Stimulated activated naive CD8-positive, alpha-beta T cell treated with anti-CD3 and anti-CD28 coated beads, Interleukin-15, amount 100 ng/mL, for 72 hours (primary cell): ENCODE measurements around the gene FAM170B.
A peak's percentile ranks its signal among the peaks of the same experiment; 100 is the strongest.

Experiments
- ATAC-seq: fragments of 150-1000 bp; cut with Tn5 transposase; 2 replicates; pipeline ENCODE4 v1.10.0; 2021; ENCODE audit warnings: mild to moderate bottlenecking, moderate library complexity
- DNase-seq, 2 donors: peaks; one replicate each; pipeline ENCODE4 v3.0.0; 2021 to 2022
- H3K27ac Mint-ChIP-seq, 2 donors: one replicate each; pipeline ENCODE4 v1.8.0; 2022; ENCODE audit warnings: mild to moderate bottlenecking in 2 of 2, mixed read lengths in 2 of 2, moderate library complexity in 2 of 2
- H3K27me3 Mint-ChIP-seq: one replicate; pipeline ENCODE4 v1.8.0; 2022; ENCODE audit warnings: mixed read lengths
- H3K4me1 Mint-ChIP-seq: one replicate; pipeline ENCODE4 v1.8.0; 2022; ENCODE audit warnings: mild to moderate bottlenecking, mixed read lengths
- H3K4me3 Mint-ChIP-seq, 2 donors: one replicate each; pipeline ENCODE4 v1.8.0; 2022; ENCODE audit warnings: mild to moderate bottlenecking in 2 of 2, mixed read lengths in 2 of 2, moderate library complexity in 1 of 2
- H3K9me3 Mint-ChIP-seq, 2 donors: one replicate each; pipeline ENCODE4 v1.8.0; 2022; ENCODE audit warnings: mixed read lengths in 2 of 2

FAM170B gene

GRCh38 chr10:49172777-49173132 lies 38.9 kb upstream of the FAM170B start:
- Mint-ChIP-seq H3K27me3 (peaks cover 16% of the 10 kb centered on the region), H3K9me3 (no peaks in the 10 kb centered on the region), H3K4me3 (no peak overlapping the region), H3K27ac (no peak overlapping the region), H3K4me1 (peaks cover 18% of the 10 kb centered on the region)
- DNase-seq (no peak), ATAC-seq (no peak)

- peaks cover 12% of the 10 kb centered on the region for H3K4me1 Mint-ChIP-seq
- no peaks in the 10 kb centered on the region for H3K9me3 Mint-ChIP-seq
- ATAC-seq (no peak), DNase-seq (no peak)
- H3K27ac Mint-ChIP-seq = peak overlapping the region in 1 of 2 donors; percentile 61
- H3K27me3 Mint-ChIP-seq = peaks cover 16% of the 10 kb centered on the region
- H3K4me3 Mint-ChIP-seq = no peak overlapping the region
These were observed 38.4 kb upstream of the FAM170B start for GRCh38 chr10:49172061-49172776.

GRCh38 chr10:49171326-49172060 lies 37.7 kb upstream of the FAM170B start:
- Mint-ChIP-seq H3K27me3 (peaks cover 16% of the 10 kb centered on the region), H3K4me1 (peaks cover 5% of the 10 kb centered on the region), H3K4me3 (no peak overlapping the region), H3K27ac (no peak overlapping the region), H3K9me3 (no peaks in the 10 kb centered on the region)
- DNase-seq (no peak), ATAC-seq (no peak)

GRCh38 chr10:49170632-49171325 lies 37.0 kb upstream of the FAM170B start:
- Mint-ChIP-seq H3K9me3 (no peaks in the 10 kb centered on the region), H3K27me3 (peaks cover 16% of the 10 kb centered on the region), H3K4me1 (no peaks in the 10 kb centered on the region), H3K27ac (peak overlapping the region in 1 of 2 donors; percentile 37), H3K4me3 (no peak overlapping the region)
- ATAC-seq (no peak), DNase-seq (no peak)

- no peak for DNase-seq
- peaks cover 2% of the 10 kb centered on the region for H3K4me1 Mint-ChIP-seq
- ATAC-seq = no peak
- no peak overlapping the region for H3K4me3 Mint-ChIP-seq
- H3K9me3 Mint-ChIP-seq = no peaks in the 10 kb centered on the region
- H3K27me3 Mint-ChIP-seq = peaks cover 10% of the 10 kb centered on the region
- no peak overlapping the region for H3K27ac Mint-ChIP-seq
These were observed 36.0 kb upstream of the FAM170B start for GRCh38 chr10:49169776-49170175.

GRCh38 chr10:49168831-49169500 lies 35.1 kb upstream of the FAM170B start:
- H3K4me3 Mint-ChIP-seq = no peak overlapping the region
- H3K27me3 Mint-ChIP-seq = peaks cover 11% of the 10 kb centered on the region
- no peaks in the 10 kb centered on the region for H3K9me3 Mint-ChIP-seq
- DNase-seq (no peak), ATAC-seq (no peak)
- no peak overlapping the region for H3K27ac Mint-ChIP-seq
- H3K4me1 Mint-ChIP-seq = peaks cover 8% of the 10 kb centered on the region

GRCh38 chr10:49168171-49168540 lies 34.3 kb upstream of the FAM170B start:
- H3K4me1 Mint-ChIP-seq = peaks cover 8% of the 10 kb centered on the region
- H3K27ac Mint-ChIP-seq = no peak overlapping the region
- DNase-seq (no peak), ATAC-seq (no peak)
- no peak overlapping the region for H3K4me3 Mint-ChIP-seq
- peaks cover 12% of the 10 kb centered on the region for H3K27me3 Mint-ChIP-seq
- H3K9me3 Mint-ChIP-seq = no peaks in the 10 kb centered on the region

GRCh38 chr10:49167425-49168170 lies 33.8 kb upstream of the FAM170B start:
- Mint-ChIP-seq H3K4me3 (no peak overlapping the region), H3K27me3 (peaks cover 12% of the 10 kb centered on the region), H3K9me3 (no peaks in the 10 kb centered on the region), H3K27ac (peak overlapping the region in 1 of 2 donors; percentile 36), H3K4me1 (peaks cover 8% of the 10 kb centered on the region)
- no peak for ATAC-seq
- no peak for DNase-seq

GRCh38 chr10:49166484-49167400 lies 32.9 kb upstream of the FAM170B start:
- DNase-seq (no peak), ATAC-seq (no peak)
- H3K4me3 Mint-ChIP-seq = no peak overlapping the region
- peak overlapping the region in 1 of 2 donors; percentile 17 for H3K27ac Mint-ChIP-seq
- peaks cover 8% of the 10 kb centered on the region for H3K4me1 Mint-ChIP-seq
- H3K27me3 Mint-ChIP-seq = peaks cover 17% of the 10 kb centered on the region
- no peaks in the 10 kb centered on the region for H3K9me3 Mint-ChIP-seq

- Mint-ChIP-seq H3K27ac (no peak overlapping the region), H3K4me1 (peaks cover 8% of the 10 kb centered on the region)
- no peak for ATAC-seq
These were observed 32.1 kb upstream of the FAM170B start for GRCh38 chr10:49165821-49166483.

GRCh38 chr10:49165259-49165658 lies 31.4 kb upstream of the FAM170B start:
- H3K9me3 Mint-ChIP-seq = no peaks in the 10 kb centered on the region
- ATAC-seq = no peak
- no peak for DNase-seq
- no peak overlapping the region for H3K4me3 Mint-ChIP-seq
- peaks cover 8% of the 10 kb centered on the region for H3K4me1 Mint-ChIP-seq
- peaks cover 22% of the 10 kb centered on the region for H3K27me3 Mint-ChIP-seq
- H3K27ac Mint-ChIP-seq = peak overlapping the region in 1 of 2 donors; percentile 7

More at GRCh38 chr10:49165821-49166483, 32.1 kb upstream of the FAM170B start:
- peaks cover 22% of the 10 kb centered on the region for H3K27me3 Mint-ChIP-seq
- no peak overlapping the region for H3K4me3 Mint-ChIP-seq
- no peaks in the 10 kb centered on the region for H3K9me3 Mint-ChIP-seq
- DNase-seq = no peak

GRCh38 chr10:49164559-49165188 lies 30.9 kb upstream of the FAM170B start:
- peaks cover 22% of the 10 kb centered on the region for H3K27me3 Mint-ChIP-seq
- H3K9me3 Mint-ChIP-seq = no peaks in the 10 kb centered on the region
- peaks cover 8% of the 10 kb centered on the region for H3K4me1 Mint-ChIP-seq
- no peak overlapping the region for H3K4me3 Mint-ChIP-seq
- DNase-seq = peak; percentile 32 to 54
- peak overlapping the region in 1 of 2 donors; percentile 7 for H3K27ac Mint-ChIP-seq
- ATAC-seq = peak; percentile 78

- H3K27me3 Mint-ChIP-seq = peaks cover 22% of the 10 kb centered on the region
- ATAC-seq = no peak
- peaks cover 8% of the 10 kb centered on the region for H3K4me1 Mint-ChIP-seq
- no peak for DNase-seq
- no peak overlapping the region for H3K4me3 Mint-ChIP-seq
- no peak overlapping the region for H3K27ac Mint-ChIP-seq
- no peaks in the 10 kb centered on the region for H3K9me3 Mint-ChIP-seq
These were observed 29.9 kb upstream of the FAM170B start for GRCh38 chr10:49163741-49164140.
